Stimulated activated CD4-positive, alpha-beta T cell treated with anti-CD3 and anti-CD28 coated beads, TNF-alpha, amount 100 ng/mL, for 48 hours (primary cell): ENCODE results near the gene NRXN2.
"Not testable (repeated sequence)": the region's sequence is repeated elsewhere in the genome, so short reads cannot be mapped to it uniquely, and the experiment has no call there.

Source experiments
- DNase-seq, 3 donors: peaks; one replicate each; pipeline ENCODE4 v3.0.0-alpha.2; 2020; ENCODE audit warnings: low read depth in 3 of 3

The NRXN2 gene

GRCh38 chr11:64605656-64606585 lies 117.1 kb downstream of the NRXN2 start:
- DNase-seq: no peak

GRCh38 chr11:64605244-64605560 lies 117.8 kb downstream of the NRXN2 start:
- DNase-seq: no peak

GRCh38 chr11:64604458-64605243 lies 118.3 kb downstream of the NRXN2 start:
- no peak for DNase-seq

GRCh38 chr11:64603411-64604110 lies 119.4 kb downstream of the NRXN2 start:
- no peak for DNase-seq

GRCh38 chr11:64602466-64603070 lies 120.4 kb downstream of the NRXN2 start:
- no peak for DNase-seq

- DNase-seq: no peak
Measured at GRCh38 chr11:64601605-64602465, 121.2 kb downstream of the NRXN2 start.

- DNase-seq: no peak
Measured at GRCh38 chr11:64600281-64600992, 122.6 kb downstream of the NRXN2 start.

GRCh38 chr11:64599698-64600211 lies 123.2 kb downstream of the NRXN2 start:
- DNase-seq: no peak

- no peak for DNase-seq
Measured at GRCh38 chr11:64598797-64599697, 124.0 kb downstream of the NRXN2 start.

- DNase-seq: no peak
Measured at GRCh38 chr11:64598106-64598796, 124.7 kb downstream of the NRXN2 start.

- DNase-seq: no peak
Measured at GRCh38 chr11:64597671-64598101, 125.3 kb downstream of the NRXN2 start.

GRCh38 chr11:64595922-64596321 lies 127.1 kb downstream of the NRXN2 start:
- not testable (repeated sequence) for DNase-seq

- no peak for DNase-seq
Measured at GRCh38 chr11:64594159-64594939, 128.6 kb downstream of the NRXN2 start.

- DNase-seq: no peak
Measured at GRCh38 chr11:64593156-64594105, 129.6 kb downstream of the NRXN2 start.

- no peak for DNase-seq
Measured at GRCh38 chr11:64592656-64593055, 130.3 kb downstream of the NRXN2 start.

- no peak for DNase-seq
Measured at GRCh38 chr11:64592234-64592615, 130.8 kb downstream of the NRXN2 start.
